Stomach (tissue), 9 donors: ENCODE data around the gene TCN2. TPM values are rescaled to one million over a fixed set of nuclear protein-coding genes. Genes with fewer than 3 reads are reported as not detected.
"Not testable (repeated sequence)": the region's sequence is repeated elsewhere in the genome, so short reads cannot be mapped to it uniquely, and the experiment has no call there.

ENCODE experiments used
- DNase-seq, 2 donors: peaks; one replicate each; pipeline versions ENCODE4 v3.0.0 to v3.0.0-alpha.2; 2013 to 2019
- H3K27ac ChIP-seq, 5 donors: fragments of 200-600 bp in 4 of 5; sonication (generic) in 4 of 5; one replicate each; pipeline ENCODE4 v1.5.1; 2013 to 2019; ENCODE audit warnings: mild to moderate bottlenecking in 1 of 5, moderate library complexity in 1 of 5
- H3K27me3 ChIP-seq, 3 donors: fragments of 200-600 bp; sonication (generic); one replicate each; pipeline ENCODE4 v1.5.1; 2017 to 2019; ENCODE audit warnings: mixed run types in 1 of 3
- H3K36me3 ChIP-seq, 4 donors: fragments of 200-600 bp; sonication (generic); 1 replicate in 3 of 4; 2 replicates in 1 of 4; pipeline ENCODE4 v1.5.1; 2016 to 2019
- H3K4me1 ChIP-seq, 4 donors: fragments of 200-600 bp; sonication (generic); one replicate each; pipeline ENCODE4 v1.5.1; 2016 to 2019
- H3K4me3 ChIP-seq, 4 donors: fragments of 200-600 bp; sonication (generic) in 3 of 4; one replicate each; pipeline ENCODE4 v1.5.1; 2016 to 2019; ENCODE audit warnings: mild to moderate bottlenecking in 1 of 4
- H3K9me3 ChIP-seq, 4 donors: fragments of 200-600 bp; sonication (generic); one replicate each; pipeline ENCODE4 v1.5.1; 2016 to 2019
- EP300 ChIP-seq: sonication (generic); formaldehyde crosslinking; IDR thresholded peaks from one replicate; pipeline ENCODE4 v1.6.1; 2017; ENCODE audit warnings: antibody characterized with exemption
- POLR2A ChIP-seq, 4 donors: fragments of 450-650 bp; IDR thresholded peaks; one replicate each; pipeline ENCODE4 v1.6.1; 2016; ENCODE audit warnings: antibody characterized with exemption in 4 of 4, control low read depth in 2 of 4, mild to moderate bottlenecking in 1 of 4, moderate library complexity in 1 of 4
- POLR2AphosphoS5 ChIP-seq, 3 donors: sonication (generic); formaldehyde crosslinking; IDR thresholded peaks; one replicate each; pipeline ENCODE4 v1.6.1; 2016; ENCODE audit warnings: antibody characterized with exemption in 3 of 3
- WGBS, 5 donors: extraction: QIAGEN DNeasy Blood & Tissue Kit in 3 of 5; methylation state at CpG; one replicate each; pipeline versions ENCODE4 v1.1.5 to v1.1.7; 2013 to 2018; 5-methylcytosine and 5-hydroxymethylcytosine counted together
- intact Hi-C: fragments of 100-400 bp; cut with DNase I; formaldehyde crosslinking; loops from one replicate; pipeline ENCODE4 v1.15.1; 2023; ENCODE audit warnings: low total_unique reads
- polyA plus RNA-seq, 3 donors: library from polyadenylated mRNA; stranded (reverse); fragments of 200-250 nt; gene quantifications; one replicate each; pipeline ENCODE4 v1.2.3, GENCODE V29; 2013
- total RNA-seq, 5 donors: library from RNA; depleted of rRNA; stranded (reverse); fragments of >200 nt; gene quantifications; one replicate each; pipeline versions ENCODE4 v1.1.0 to v1.2.3, GENCODE V29; 2014 to 2016
- TF ChIP-seq, protein P1 (sequence below), 7 experiments: fragments of 450-650 bp in 4 of 7; fragments of 200-600 bp in 3 of 7; sonication (generic) in 3 of 7; IDR thresholded peaks; one replicate each; pipeline ENCODE4 v1.5.1; 2016 to 2019; ENCODE audit warnings: antibody characterized with exemption in 7 of 7, control low read depth in 2 of 7, mild to moderate bottlenecking in 1 of 7
- donor health status: healthy with polysubstance abuse.
- donor health status: Bipolar disorder and iron deficiency.
- donor health status: healthy.

Gene TCN2
- total and polyA plus RNA-seq, 8 donors, result 1.4 to 16.3 (median 4.2) TPM

DNA sequence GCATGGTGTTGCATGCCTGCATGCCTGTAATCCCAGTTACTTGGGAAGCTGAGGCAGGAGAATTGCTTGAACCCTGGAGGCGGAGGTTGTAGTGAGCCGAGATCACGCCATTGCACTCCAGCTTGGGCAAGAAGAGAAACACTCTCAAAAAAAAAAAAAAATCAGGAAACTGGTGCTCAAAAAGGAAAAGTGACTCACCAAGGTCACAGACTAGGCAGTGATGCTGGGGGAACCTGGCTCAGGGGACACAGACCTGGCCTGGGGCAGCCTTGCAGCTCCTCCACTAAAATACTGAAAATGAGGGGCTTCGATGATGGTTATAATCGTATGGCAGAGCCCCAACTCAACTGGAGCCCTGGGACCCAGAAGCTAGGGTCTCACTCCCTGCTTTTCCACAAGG lies 20.5 kb downstream of the TCN2 start:
- Histone ChIP-seq H3K9me3 (no peaks in the 10 kb centered on the region), H3K4me1 (no peaks in the 10 kb centered on the region), H3K27ac (no peak overlapping the region), H3K27me3 (no peaks in the 10 kb centered on the region), H3K36me3 (peaks cover 0 to 31% (median 14%) of the 10 kb centered on the region in 4 donors), H3K4me3 (no peak overlapping the region)
- WGBS, 5 donors, result 83 to 96% (median 87%) methylated on average over 5 of the region's 5 CpGs
- TF ChIP-seq EP300 (no peak), POLR2A (IDR thresholded peaks at IDR 0.05) (no peak)
- DNase-seq, result no peak
- intact Hi-C loops, result no loop called here

DNA sequence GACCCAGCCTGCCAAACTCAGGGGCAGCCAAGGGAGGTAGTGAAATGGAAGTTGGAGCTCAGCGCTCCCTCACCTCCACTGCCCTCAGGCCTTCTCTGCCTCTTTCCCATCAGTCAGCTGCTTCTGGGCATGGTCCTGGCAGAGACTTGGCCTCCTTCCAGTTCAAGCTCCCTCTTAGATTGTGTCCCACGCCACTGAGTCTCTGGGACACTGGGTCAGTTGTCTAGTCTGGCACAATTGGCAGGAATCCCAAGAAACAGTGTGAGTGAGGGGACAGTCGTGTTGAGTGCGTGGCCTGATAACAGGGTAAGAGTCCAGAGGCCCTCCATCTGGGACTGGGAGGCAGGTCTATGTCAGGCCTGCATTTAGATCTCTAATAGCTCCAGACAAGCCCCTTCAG lies 21.5 kb downstream of the TCN2 start:
- Histone ChIP-seq H3K4me3 (no peak overlapping the region), H3K36me3 (peaks cover 0 to 22% (median 6%) of the 10 kb centered on the region in 4 donors), H3K27me3 (no peaks in the 10 kb centered on the region), H3K27ac (no peak overlapping the region), H3K9me3 (no peaks in the 10 kb centered on the region), H3K4me1 (no peaks in the 10 kb centered on the region)
- TF ChIP-seq POLR2A (IDR thresholded peaks at IDR 0.05) (no peak), EP300 (no peak)
- TF ChIP-seq, protein P1, sequence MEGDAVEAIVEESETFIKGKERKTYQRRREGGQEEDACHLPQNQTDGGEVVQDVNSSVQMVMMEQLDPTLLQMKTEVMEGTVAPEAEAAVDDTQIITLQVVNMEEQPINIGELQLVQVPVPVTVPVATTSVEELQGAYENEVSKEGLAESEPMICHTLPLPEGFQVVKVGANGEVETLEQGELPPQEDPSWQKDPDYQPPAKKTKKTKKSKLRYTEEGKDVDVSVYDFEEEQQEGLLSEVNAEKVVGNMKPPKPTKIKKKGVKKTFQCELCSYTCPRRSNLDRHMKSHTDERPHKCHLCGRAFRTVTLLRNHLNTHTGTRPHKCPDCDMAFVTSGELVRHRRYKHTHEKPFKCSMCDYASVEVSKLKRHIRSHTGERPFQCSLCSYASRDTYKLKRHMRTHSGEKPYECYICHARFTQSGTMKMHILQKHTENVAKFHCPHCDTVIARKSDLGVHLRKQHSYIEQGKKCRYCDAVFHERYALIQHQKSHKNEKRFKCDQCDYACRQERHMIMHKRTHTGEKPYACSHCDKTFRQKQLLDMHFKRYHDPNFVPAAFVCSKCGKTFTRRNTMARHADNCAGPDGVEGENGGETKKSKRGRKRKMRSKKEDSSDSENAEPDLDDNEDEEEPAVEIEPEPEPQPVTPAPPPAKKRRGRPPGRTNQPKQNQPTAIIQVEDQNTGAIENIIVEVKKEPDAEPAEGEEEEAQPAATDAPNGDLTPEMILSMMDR (IDR thresholded peaks at IDR 0.05), result no peak
- no peak for DNase-seq
- intact Hi-C loops, result no loop called here
- 51 to 78% (median 61%) methylated on average over 3 to 4 of the region's 4 CpGs for WGBS, 5 donors

DNA sequence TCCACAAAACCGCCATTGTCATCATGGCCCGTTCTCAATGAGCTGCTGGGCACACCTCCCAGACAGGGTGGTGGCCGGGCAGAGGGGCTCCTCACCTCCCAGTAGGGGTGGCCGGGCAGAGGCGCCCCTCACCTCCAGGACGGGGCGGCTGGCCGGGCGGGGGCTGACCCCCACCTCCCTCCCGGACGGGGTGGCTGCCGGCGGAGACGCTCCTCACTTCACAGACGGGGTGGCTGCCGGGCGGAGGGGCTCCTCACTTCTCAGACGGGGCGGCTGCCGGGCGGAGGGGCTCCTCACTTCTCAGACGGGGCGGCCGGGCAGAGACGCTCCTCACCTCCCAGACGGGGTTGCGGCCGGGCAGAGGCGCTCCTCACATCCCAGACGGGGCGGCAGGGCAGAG lies 24.5 kb downstream of the TCN2 start:
- 80 to 97% (median 95%) methylated on average over 10 to 18 of the region's 31 CpGs for WGBS, 5 donors
- not testable (repeated sequence) for H3K4me3 ChIP-seq, DNase-seq, H3K9me3 ChIP-seq, H3K27me3 ChIP-seq, H3K36me3 ChIP-seq, H3K27ac ChIP-seq
- peaks cover 17 to 26% (median 20%) of the 10 kb centered on the region in 4 donors for H3K4me1 ChIP-seq
- intact Hi-C loops, result loop anchor here (5.0 kb wide), 2 partner anchors 121 to 291 kb away; no protein-coding TSS in a partner anchor

DNA sequence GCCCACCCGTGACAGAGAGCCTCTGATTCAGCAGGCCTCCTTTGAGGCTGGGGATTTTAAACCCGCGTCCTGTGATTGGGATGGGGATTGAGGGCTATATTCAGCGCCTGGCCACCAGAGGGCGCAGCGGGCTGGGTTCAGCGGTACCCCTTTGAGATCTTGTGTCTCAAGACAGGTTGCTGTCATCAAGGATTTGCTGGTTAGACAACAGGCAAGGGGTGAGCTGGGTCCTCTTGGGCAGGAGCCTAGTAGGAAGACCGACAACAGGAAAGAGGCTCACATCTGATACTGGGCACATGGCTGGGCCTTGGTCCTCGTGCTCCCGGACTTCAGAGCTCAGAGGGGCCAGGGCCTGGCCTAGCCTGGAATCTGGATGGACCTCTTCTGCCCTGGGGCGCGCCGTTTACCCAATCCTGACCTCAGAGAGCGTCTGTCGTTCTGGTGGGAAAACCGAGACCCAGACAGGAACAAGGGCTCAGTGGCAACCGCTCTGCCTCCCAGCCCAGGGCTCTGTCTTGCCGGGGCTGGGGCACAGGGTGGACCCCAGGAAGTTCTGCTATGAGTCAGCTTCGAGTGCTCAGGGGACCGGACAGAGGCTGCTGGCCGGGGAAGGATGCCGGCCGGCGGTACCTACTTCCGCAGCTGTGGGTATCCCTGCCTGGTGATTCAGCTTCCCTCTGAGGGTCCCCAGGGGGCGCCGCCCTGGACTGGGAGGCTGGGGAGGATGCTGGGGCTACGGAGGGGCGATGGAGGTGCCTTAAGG lies 27.7 kb downstream of the TCN2 start:
- H3K36me3 ChIP-seq, result no peaks in the 10 kb centered on the region
- peaks cover 26 to 43% (median 35%) of the 10 kb centered on the region in 4 donors for H3K4me1 ChIP-seq
- WGBS, 5 donors, result 2 to 10% (median 7%) methylated on average over 21 to 29 of the region's 29 CpGs
- peak overlapping the region; percentile 81 to 96 (median 86) for H3K27ac ChIP-seq
- intact Hi-C loops, result loop anchor here (5.0 kb wide), 2 partner anchors 118 to 288 kb away; no protein-coding TSS in a partner anchor
- peak overlapping the region; percentile 59 to 70 (median 63) for H3K4me3 ChIP-seq
- peak; percentile 90 to 92 for DNase-seq
- no peaks in the 10 kb centered on the region for H3K27me3 ChIP-seq
- TF ChIP-seq POLR2A (IDR thresholded peaks at IDR 0.05), result no peak
- TF ChIP-seq, protein P1 (IDR thresholded peaks at IDR 0.05), result peak in 6 of 7 experiments; percentile 62 to 97 (median 96)
- no peak for TF ChIP-seq EP300
- peak in 2 of 3 donors; percentile 34 to 61 for TF ChIP-seq POLR2AphosphoS5 (IDR thresholded peaks at IDR 0.05)
- H3K9me3 ChIP-seq, result no peaks in the 10 kb centered on the region

DNA sequence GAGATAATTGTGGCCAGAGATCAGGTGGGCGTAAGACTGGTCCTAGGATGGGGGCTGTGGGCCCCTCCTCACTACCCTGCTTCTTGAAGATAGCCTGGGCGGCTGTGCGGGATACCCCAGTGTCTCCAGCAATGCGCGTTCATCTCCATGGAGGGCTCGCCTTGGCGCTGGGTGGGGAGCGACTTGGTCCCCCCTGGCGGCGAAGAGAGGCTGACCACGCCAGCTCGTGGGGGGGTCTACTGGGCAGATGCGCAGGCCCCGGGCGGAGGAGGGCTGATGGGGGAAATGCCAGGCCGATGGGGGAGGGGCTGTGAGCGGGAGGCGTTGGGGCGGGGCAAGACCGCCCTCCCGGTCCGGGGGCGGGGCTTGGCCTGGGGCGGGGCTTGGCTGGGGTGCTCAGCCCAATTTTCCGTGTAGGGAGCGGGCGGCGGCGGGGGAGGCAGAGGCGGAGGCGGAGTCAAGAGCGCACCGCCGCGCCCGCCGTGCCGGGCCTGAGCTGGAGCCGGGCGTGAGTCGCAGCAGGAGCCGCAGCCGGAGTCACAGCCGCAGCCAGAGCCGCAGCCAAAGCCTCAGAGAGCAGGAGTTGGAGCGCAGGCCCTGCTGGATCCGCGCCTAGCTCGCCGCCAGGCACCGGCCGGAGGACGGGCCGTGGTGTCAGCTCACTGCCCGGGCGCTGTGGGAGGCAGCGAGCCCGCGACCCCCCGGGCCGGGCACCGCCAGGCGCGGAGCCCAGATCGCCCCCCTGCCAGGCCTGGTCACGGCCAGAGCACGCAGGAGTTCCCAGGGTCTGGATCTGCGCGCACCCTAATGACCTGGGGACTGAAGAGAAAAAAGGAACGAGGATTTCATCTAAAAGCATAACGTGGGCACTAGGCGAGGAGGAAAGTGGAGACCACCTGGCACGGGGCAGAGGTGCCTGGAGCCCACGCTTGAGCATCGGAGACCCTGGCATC lies 28.6 kb downstream of the TCN2 start, which contains the start of gene SLC35E4:
TSS of gene SLC35E4 (plus strand) at position 509 of the 953 bp plus-strand sequence. CDS start 670 bp downstream, outside the sequence.
- Histone ChIP-seq H3K4me1 (peaks cover 26 to 45% (median 36%) of the 10 kb centered on the region in 4 donors), H3K9me3 (no peaks in the 10 kb centered on the region), H3K4me3 (peak within 1 kb of the TSS; percentile 59 to 70 (median 63)), H3K27me3 (no peaks in the 10 kb centered on the region), H3K36me3 (no peaks in the 10 kb centered on the region), H3K27ac (peak within 1 kb of the TSS; percentile 81 to 96 (median 86))
- WGBS, 5 donors, result 0 to 2% (median 1%) methylated on average over 4 to 75 of the region's 75 CpGs
- intact Hi-C loops, result no loop called here
- TF ChIP-seq POLR2A (IDR thresholded peaks at IDR 0.05), result peak in 1 of 4 donors; percentile 44
- peak in 2 of 3 donors; percentile 85 to 86 for TF ChIP-seq POLR2AphosphoS5 (IDR thresholded peaks at IDR 0.05)
- TF ChIP-seq, protein P1 (IDR thresholded peaks at IDR 0.05), result peak in 1 of 7 experiments; percentile 26
- no peak for TF ChIP-seq EP300
- peak; percentile 96 to 97 for DNase-seq
